Measurements from ENCODE around the gene FHDC1. TPM values are rescaled to one million over a fixed set of nuclear protein-coding genes. Genes with fewer than 3 reads are reported as not detected.

The FHDC1 gene
- 0.64 to 0.71 TPM (median 0.69 TPM) in 5 replicates for total RNA-seq (2022; extraction: Qiagen RNA extraction; ENCODE audit: low read depth)

GRCh38 chr4:152935631-152936445 is at the start of gene FHDC1:
Gene FHDC1 (plus strand): TSS chr4:152936323. CDS start chr4:152943058, 6,735 bp downstream.

Other genes starting within 250 kb of the FHDC1 start
- 0.13 to 0.24 TPM (median 0.16 TPM) in 4 of 5 replicates, not detected in the other for gene TIGD4, start 156.6 kb upstream of the FHDC1 start, total RNA-seq (2022; extraction: Qiagen RNA extraction; ENCODE audit: low read depth)
- gene ARFIP1, start 156.4 kb upstream of the FHDC1 start, total RNA-seq (2022; extraction: Qiagen RNA extraction; ENCODE audit: low read depth) = 12.6 to 17.3 TPM (median 15.9 TPM) in 5 replicates